EH (cell line): ENCODE results near the gene NELL1.

Experiments used
- DNase-seq: peaks from one replicate; pipeline ENCODE4 v3.0.0-alpha.2; 2015; ENCODE audit warnings: low read depth

The NELL1 gene

DNA sequence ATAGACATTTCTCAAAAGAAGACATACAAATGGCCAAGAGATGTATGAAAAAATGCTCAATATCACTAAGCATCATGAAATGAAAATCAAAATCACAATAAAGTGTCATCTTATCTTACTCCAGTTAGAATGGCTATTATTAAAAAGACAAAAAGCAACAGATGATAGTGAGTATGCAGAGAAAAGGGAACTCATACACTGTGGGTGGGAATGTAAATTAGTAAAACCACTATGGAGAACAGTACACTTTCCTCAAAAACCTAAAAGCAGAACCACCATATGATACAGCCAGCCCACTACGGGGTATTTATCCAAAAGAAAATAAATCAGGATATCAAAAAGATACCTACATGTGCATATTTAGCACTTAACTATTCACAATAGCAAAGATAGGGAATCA lies 823.5 kb downstream of the NELL1 start:
- no peak for DNase-seq

DNA sequence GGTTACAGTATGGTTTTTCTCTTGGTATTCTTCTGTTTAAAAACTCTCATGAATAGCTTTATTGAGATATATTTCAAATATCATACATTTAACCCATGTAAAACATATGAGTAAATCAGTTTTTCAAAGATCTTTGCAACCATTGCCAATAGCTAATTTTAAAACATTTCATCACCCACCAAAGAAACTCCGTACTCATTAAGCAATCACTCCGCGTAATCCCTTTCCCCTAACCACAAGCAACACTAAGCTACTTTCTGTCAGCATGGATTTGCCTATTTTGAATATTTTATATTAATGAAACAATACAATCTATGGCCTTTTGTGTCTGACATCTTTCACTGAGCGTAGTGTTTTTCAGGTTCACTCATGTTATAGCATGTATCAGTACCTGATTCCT lies 825.6 kb downstream of the NELL1 start:
- no peak for DNase-seq

DNA sequence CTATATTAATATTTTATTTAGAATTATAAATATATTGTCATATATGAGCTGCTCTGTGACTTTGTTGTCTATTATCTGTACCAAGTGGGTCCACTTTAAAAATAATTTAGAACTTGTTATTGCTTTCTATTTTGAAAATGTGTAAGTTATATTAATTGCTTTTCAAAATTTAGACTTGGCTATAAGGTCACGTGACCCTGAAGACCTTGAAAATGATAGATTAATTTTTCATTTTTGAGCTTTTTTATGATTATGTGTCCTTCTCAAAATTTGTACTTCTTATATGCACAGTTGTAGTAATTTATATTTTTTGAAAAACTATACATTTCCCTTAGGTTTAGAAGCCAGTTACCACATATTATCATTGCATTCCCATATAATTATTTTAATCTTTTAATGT lies 826.5 kb downstream of the NELL1 start:
- DNase-seq, result no peak

DNA sequence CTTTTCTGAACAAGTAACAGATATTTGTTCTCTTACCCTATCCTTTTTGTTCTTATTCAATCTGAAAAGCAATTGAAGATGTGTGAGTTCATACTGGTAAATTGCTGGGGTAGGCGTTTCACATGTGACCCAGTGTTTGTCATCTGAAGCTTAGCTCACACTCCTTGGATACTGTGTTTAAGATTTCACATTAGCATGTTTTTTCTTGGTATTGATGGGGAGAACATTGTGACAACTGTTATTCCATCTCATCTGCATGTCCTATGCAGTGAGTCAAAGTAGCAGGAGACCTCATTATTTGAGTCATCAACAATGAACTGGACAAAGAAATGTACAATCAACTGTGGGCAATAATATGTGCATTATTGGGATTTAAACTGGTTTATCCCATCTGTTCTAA lies 831.9 kb downstream of the NELL1 start:
- DNase-seq, result no peak

DNA sequence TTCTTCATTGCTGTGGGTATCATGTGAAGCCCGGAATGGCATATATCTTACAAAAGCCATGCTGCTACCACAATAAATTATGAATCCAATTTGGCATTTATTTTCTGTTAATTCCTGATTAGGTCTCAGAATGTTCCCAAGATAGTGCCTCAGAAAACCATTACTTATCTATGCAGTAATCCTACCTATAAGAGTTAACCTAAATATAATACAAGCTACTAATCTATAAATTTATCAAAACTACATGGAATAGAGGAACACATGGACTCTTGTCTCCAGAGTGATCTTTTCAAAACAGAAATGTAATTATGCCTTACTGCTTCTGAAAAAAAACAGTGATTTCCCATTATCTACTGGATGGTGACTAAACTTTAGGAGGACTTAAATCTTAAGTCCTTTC lies 835.7 kb downstream of the NELL1 start:
- no peak for DNase-seq

DNA sequence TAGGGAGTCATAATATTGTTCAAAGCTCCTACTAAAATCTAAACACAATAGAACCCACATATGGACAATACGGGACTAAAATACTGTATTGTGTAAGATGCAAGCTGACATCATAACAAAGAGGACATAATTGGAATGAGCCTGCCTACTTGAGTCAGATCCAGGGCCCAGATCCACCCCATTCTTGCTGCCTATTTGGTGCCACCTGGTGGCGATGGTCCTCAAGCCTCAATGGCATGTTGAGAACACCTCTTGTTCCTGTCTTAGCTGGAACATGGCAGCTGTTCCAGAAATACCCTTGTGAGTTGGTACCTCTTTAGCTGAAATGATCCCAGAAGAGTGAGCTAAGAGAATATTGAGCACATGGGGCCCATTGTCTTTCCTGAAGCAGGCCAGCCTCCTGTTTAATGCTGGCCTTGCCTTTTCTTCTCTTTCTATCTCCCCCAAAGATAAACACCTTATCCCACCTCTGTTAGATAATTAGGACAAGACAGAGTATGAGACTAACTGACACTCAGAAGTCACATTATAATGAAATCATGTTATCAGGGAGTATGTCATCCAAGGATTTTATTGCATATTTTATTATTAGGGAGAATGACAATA lies 842.6 kb downstream of the NELL1 start:
- DNase-seq, result peak; percentile 1

DNA sequence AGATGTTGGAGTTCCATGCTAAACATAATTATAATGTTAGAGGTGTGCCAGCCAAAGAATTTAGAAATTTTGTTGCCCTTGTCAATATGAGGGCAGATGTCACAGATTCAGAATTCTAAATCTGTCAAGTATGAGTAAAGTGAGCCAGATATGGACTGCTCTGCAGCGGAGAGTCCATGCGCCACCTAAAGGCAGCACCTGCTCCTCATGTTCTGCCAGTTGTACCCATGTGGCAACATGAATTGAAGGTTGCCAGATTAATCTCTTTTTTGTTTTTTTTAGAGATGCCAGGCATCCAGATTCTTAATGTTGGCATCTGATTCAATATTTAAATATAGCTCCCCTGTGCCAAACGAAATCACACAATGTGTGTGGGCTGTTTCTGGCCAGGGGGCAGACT lies 844.9 kb downstream of the NELL1 start:
- no peak for DNase-seq

DNA sequence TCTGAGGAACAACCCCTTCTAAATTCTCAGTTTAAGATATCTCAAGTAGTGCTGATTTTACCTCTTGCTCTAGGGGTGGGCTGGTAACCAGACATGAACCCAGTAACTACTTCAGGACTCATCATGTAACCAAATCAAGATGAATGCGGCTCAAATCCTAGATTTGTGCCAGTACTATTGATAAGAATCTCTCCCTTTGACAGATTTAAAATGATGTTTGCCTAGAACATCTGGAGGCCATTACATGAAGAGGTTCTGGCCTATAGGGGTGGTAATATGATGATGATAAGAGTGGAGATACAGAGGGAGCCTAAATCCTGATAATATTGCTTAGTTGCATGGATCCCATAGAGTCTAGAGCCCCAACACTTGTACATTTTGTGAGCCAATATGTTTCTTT lies 850.9 kb downstream of the NELL1 start:
- DNase-seq, result no peak

DNA sequence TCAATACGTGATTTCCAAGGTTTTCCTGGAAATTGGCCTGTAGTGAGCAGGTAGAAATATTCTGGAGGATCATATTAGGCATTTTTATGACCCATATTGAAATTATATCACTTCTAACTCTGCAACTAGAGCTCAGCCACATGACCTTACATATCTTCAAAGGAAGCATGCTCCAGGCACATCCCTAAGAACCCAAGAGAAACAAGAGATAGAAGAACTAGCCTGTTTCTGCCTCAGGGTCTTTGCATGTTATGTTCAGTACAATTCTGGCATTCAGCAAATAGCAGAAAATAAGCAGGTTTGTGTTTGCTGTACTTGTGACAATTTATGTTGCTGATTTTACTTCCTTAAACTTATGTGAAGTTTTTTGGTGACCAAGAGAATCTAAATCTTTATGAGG lies 859.8 kb downstream of the NELL1 start:
- no peak for DNase-seq

DNA sequence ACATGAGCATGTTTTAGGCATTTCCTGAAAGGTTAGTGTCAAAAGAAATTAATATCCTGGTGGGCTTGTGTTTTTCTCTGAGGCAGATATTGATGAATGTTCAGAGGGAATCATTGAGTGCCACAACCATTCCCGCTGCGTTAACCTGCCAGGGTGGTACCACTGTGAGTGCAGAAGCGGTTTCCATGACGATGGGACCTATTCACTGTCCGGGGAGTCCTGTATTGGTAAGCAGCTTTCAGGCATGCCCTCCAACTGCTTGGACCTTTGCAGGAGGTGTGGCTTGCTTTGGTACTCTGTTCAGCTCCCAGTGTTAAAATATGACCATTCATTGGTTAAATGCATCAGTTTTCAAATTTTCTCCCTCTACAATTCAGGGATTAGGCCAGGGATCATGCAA lies 864.9 kb downstream of the NELL1 start:
- DNase-seq, result no peak

DNA sequence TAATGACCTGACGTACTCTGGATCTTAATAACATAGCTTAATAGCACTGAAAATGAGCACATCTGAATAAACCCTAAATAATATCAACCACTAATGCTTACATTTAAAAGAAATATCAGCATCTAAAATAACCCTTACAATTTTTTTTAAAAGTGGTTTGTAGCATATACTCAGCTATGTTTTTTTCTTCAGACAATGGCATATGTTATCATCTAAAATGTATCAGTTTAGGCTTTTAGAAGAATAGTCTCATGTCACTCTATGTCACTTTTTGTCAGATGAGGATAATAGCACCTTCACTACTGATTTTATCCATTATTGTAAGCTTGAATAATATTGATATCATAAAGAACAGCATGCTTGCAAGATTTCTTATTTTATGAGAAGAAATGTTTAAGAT lies 868.6 kb downstream of the NELL1 start:
- DNase-seq, result no peak

DNA sequence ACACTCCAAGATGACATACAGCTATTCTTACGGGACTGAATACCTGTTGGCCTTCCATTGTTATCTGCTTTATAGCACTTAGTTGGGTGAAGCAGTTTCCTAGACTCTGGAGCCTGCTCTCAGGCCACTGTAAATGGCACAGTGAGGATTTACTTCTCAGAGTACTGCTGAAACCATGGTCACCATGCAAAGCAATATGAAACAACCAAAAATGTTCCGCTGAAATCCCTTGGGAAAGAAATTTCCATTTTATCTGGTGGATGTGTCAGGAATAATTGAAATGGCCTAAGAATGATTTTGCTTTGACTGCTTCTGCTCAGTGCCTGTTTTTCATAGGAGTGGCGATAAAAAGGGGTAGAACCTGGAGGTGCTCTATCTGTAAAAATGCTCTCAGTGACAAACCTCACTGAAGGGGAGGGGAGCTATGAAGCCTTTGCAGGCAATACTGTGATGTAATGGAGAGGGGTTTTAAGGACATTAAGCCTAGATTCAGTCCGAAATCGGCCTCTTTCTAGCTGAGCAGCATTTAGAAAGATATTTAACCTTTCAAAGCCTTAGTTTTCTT lies 871.9 kb downstream of the NELL1 start:
- no peak for DNase-seq

DNA sequence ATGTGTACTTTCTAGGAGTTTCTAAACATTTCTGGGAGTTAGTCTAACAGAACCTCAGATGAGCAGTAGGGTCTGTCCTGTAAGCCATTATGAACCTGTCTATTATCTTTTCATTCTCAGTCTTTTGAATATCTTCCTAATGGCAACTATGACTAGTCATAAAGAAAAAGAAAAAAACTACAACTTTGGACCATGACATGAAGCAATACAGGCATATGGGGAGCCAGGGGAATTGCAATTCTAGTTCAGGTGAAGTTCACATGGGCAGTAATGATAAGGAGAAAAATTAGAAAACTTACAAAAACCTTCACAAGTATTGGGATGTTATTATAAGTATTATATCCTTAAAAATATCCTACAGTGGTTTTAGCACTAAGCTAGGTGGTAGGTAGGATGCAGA lies 874.5 kb downstream of the NELL1 start:
- no peak for DNase-seq

DNA sequence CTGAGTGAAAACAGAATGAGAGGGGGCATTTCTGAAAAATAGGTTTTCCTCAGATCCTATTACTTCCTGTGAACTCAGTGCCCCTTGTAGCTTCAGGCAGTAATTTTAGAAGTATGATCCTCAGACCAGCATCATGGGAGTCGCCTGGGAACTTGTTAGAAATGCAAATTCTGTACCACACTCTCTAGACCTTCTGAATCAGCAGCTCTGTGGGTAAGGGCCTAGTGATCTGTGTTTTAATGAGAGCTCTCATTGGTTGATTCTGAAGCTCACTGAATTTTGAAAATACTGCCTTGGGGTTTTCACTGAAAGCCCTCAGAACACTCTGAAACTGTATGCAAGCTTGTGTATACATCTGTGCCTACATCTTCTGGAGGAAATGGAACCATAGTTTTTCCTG lies 876.3 kb downstream of the NELL1 start:
- DNase-seq, result no peak

DNA sequence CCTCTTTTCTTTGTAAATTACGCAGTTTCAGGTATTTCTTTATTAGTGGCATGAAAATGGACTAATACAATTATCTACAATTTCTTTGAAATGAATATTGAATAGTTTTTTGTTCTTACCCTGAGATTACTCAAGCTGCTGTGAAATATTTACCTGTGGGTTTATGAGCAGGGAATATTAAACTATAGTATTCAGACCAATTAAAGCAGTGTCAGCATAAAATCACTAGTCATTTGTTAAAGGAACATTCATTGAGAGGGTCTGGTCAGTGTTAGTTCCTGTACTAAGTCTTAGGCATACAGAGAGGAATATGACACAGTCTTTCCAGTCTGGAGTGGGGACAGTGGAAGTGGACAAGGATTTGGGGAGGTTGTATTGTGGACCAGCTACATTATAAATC lies 877.3 kb downstream of the NELL1 start:
- no peak for DNase-seq

DNA sequence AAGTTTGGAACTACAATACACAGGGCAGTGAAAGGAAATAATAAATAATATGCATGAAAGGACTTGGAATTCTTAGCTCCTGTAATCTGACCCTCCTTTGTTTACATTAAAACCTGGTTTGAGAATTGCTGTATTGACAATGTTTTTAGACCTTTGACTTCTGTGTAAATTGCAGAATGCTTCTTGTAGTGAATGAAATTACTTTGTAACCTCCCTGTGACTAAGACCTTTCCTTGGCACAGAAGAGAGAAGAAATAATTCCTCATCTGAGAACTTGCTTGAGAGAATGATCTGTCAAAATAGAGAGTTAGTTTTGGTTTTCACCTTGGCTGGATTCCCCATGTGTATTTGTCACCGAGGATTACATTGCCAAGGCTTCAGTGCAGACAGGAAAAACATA lies 883.5 kb downstream of the NELL1 start:
- no peak for DNase-seq

DNA sequence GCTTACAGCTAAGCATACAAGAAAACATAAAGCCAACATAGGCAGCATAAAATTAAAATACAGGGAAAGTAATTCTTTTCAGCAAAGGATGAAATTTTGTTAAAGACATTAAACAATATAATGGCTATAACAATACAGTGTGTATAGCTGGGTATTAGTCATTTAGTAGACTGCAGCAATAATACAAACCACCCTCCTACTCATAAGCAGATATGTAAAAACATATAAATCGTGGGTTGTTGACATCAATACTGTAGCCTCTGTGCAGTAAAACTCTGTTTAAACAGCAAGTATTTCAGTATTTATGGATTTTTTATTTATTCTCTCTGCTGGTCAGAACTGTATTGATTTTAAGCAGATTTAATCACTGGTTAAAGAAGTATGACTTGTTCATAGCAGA lies 884.4 kb downstream of the NELL1 start:
- DNase-seq, result no peak

DNA sequence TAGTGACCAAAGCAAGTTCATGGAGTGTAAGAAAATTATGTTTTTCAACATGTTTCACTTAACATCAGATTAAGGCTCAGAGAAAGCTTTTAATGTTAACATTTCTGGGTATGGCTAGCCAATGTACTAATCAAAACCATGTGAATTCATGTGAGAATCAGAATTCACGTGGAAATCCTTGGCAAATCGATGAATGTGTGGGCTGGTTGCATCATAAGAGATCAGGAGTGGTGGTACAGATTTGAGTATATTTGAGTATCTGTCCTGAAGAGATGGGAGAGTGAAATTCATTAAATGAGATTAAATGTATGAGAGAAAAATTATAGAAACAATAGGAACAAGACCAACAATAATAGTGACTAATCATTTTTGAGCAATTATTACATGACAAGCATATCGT lies 884.9 kb downstream of the NELL1 start:
- no peak for DNase-seq

DNA sequence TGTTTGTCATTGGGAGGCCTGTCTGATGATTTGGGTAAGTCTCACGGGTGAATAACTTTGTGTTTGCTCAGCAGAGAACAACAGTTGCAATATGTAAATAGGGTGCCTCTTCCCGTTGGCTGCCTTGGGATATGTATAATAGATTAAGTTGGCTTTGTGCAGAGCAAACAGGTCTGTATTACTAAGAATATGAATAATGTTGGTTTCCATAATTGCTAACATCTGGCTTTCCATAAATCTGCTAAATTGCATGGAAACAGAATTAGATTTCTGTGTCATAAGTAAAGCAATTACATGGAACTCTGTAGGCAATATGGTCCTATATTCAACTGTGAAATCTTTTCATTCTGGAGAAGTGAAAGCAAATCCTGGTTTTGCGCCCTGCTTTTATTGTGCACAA lies 887.5 kb downstream of the NELL1 start:
- DNase-seq, result no peak

DNA sequence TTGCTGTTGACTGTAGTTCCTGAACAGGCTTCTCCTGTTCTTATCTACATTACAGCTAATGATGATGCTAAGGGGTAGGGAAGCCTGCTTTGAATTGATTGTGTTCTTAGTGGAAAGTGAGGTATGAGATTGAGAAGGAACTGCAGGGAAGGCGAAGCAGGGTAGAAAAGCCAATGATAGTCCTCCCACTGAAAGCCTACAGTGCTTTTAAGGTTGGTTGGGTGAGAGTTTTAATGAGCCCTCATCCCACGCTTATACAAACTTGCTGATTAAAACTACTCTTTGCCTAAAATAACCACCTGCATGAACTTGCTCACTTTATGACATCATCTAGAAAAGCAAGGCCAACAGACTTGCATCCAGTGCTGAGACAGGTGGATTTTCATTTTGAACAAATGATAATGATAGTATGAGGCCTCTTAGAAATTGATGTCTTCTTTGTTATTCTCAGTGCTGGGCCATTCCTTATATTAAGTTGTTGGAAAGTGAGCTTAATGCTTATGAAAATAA lies 891.1 kb downstream of the NELL1 start:
- DNase-seq, result no peak

DNA sequence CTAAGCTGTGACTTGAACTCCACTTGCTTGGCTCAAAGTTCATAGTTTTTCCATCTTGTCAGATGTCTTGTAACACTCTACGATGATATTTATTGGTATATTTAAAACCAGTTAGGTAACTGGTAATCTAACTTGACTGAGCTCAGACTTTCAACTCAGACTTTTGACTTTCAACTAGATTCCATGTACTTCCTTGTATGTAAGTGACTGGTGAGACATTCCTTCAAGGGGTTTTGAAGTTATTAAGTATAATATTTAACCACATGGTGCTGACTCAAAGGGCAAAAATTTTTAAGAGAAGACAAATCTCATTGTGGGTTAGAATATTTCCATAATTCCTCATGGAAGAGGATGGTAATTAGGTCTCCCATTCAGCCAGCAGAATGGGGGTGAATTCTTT lies 892.2 kb downstream of the NELL1 start:
- DNase-seq, result no peak

DNA sequence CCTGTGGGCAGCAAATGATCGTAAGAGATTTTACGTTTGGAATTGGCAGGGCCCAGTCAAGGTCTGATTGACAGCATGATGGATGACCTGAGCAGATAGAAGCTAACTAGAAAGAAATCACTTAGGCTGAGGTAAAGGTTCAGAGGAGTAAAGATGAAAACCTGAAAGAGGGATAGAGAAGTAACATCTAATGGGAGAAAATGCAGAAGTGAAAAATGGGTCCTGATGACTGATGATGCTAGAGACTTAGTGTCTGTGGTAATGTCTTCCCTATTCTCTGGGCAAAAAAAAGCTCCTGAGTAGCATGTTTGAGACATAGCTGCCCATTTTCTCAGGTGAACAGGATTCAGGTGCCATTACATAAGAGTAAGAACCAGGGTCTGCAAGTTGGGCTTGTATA lies 894.7 kb downstream of the NELL1 start:
- no peak for DNase-seq

DNA sequence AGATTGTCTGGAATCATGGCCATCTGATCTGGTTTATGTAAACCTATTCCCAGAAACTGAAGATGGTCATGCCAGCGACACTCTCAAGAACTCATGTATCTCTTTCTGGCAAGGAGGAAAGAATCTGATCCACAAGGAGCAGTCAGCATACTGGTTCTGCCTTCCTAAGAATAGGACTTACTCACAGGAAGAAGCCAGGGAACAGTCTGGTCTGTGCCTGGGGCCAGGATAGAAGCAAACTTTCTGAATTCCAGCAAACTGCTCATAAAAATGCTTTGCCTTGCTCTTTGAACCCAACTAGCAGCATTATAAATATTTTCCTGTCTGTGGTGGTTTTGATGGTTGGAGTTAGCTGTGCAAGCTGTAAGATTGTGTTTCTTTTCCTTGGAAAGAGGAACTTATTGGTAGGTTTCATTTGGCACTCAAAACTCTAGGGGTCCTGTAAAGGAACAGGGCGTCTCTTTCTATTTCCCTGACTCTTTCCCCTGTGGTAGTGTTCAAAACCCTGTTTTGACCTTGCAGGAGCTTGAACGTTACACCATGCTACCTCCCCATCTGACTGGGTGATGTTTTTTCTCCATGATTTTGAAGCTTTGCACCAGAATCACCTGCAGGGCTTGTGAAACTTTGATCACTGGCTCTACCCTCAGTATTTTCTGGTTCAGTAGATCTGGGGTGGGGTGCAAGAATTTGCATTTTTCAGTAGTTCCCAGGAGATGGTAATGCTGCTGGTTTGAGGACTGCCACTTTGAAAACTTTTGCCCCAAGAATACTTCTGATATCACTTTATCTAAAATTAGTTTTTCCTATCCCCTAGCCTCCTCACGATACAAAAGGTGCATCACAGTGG lies 895.7 kb downstream of the NELL1 start:
- DNase-seq, result no peak
